ENCODE results near the gene CTF1.
"Not testable (repeated sequence)": the region's sequence is repeated elsewhere in the genome, so short reads cannot be mapped to it uniquely, and the experiment has no call there.

CTF1 gene

GRCh38 chr16:30931068-30931650, 34.7 kb downstream of the CTF1 start:
- no peak for DNase-seq (ENCODE audit: low read depth)

- no peak for DNase-seq (ENCODE audit: low read depth)
These were observed 38.6 kb downstream of the CTF1 start for GRCh38 chr16:30934827-30935557.

- no peak for DNase-seq (ENCODE audit: low read depth)
These were observed 41.3 kb downstream of the CTF1 start for GRCh38 chr16:30937692-30938091.

GRCh38 chr16:30939571-30939970, 43.2 kb downstream of the CTF1 start:
- not testable (repeated sequence) for DNase-seq (ENCODE audit: low read depth)

- DNase-seq (ENCODE audit: low read depth): peak; percentile 59
These were observed 45.4 kb downstream of the CTF1 start for GRCh38 chr16:30941600-30942425.

GRCh38 chr16:30942426-30942806, 46.0 kb downstream of the CTF1 start:
- DNase-seq (ENCODE audit: low read depth): no peak

GRCh38 chr16:30944352-30944751, 47.9 kb downstream of the CTF1 start:
- DNase-seq (ENCODE audit: low read depth): no peak

GRCh38 chr16:30946671-30947540, 50.5 kb downstream of the CTF1 start:
- no peak for DNase-seq (ENCODE audit: low read depth)

- DNase-seq (ENCODE audit: low read depth): no peak
These were observed 51.1 kb downstream of the CTF1 start for GRCh38 chr16:30947541-30947858.

GRCh38 chr16:30947859-30948666, 51.6 kb downstream of the CTF1 start:
- no peak for DNase-seq (ENCODE audit: low read depth)

- no peak for DNase-seq (ENCODE audit: low read depth)
These were observed 52.5 kb downstream of the CTF1 start, which contains the start of gene ORAI3 for GRCh38 chr16:30948667-30949649. Gene ORAI3 (plus strand): TSS chr16:30949068. CDS start chr16:30949290, 222 bp downstream.

- DNase-seq (ENCODE audit: low read depth): no peak
These were observed 53.5 kb downstream of the CTF1 start for GRCh38 chr16:30949650-30950515.

GRCh38 chr16:30950516-30951065, 54.2 kb downstream of the CTF1 start:
- DNase-seq (ENCODE audit: low read depth): no peak

- no peak for DNase-seq (ENCODE audit: low read depth)
These were observed 54.8 kb downstream of the CTF1 start for GRCh38 chr16:30951193-30951592.

GRCh38 chr16:30951750-30952149, 55.3 kb downstream of the CTF1 start:
- DNase-seq (ENCODE audit: low read depth): no peak

- no peak for DNase-seq (ENCODE audit: low read depth)
These were observed 56.7 kb downstream of the CTF1 start for GRCh38 chr16:30953111-30953510.
